HG03342 (cell line): ENCODE data around the gene NNT.

Source experiments
- ATAC-seq: cut with Tn5 transposase; IDR thresholded peaks from one replicate; pipeline ENCODE4 v1.9.1; 2021; ENCODE audit warnings: mild to moderate bottlenecking, moderate library complexity; ENCODE audit not compliant: unreplicated experiment

NNT gene

GRCh38 chr5:43622074-43622473 lies 19.1 kb downstream of the NNT start:
- ATAC-seq: no peak

- no peak for ATAC-seq
These were observed 20.2 kb downstream of the NNT start for GRCh38 chr5:43623048-43623680.

GRCh38 chr5:43627028-43627427 lies 24.0 kb downstream of the NNT start:
- no peak for ATAC-seq

GRCh38 chr5:43631182-43631910 lies 28.4 kb downstream of the NNT start:
- ATAC-seq: peak; percentile 98

GRCh38 chr5:43634621-43635020 lies 31.6 kb downstream of the NNT start:
- no peak for ATAC-seq

- ATAC-seq: no peak
These were observed 32.4 kb downstream of the NNT start for GRCh38 chr5:43635374-43635773.

- no peak for ATAC-seq
These were observed 33.1 kb downstream of the NNT start for GRCh38 chr5:43636076-43636475.

GRCh38 chr5:43637416-43637815 lies 34.4 kb downstream of the NNT start:
- no peak for ATAC-seq

GRCh38 chr5:43638107-43638506 lies 35.1 kb downstream of the NNT start:
- ATAC-seq: no peak

GRCh38 chr5:43638546-43638945 lies 35.6 kb downstream of the NNT start:
- ATAC-seq: no peak

- ATAC-seq: no peak
These were observed 36.6 kb downstream of the NNT start for GRCh38 chr5:43639566-43639965.

- ATAC-seq: no peak
These were observed 39.4 kb downstream of the NNT start for GRCh38 chr5:43642428-43642827.

- ATAC-seq: no peak
These were observed 40.3 kb downstream of the NNT start for GRCh38 chr5:43643327-43643726.

- ATAC-seq: no peak
These were observed 40.8 kb downstream of the NNT start for GRCh38 chr5:43643750-43644149.

GRCh38 chr5:43646992-43647391 lies 44.0 kb downstream of the NNT start:
- ATAC-seq: no peak

GRCh38 chr5:43647789-43648188 lies 44.8 kb downstream of the NNT start:
- no peak for ATAC-seq

- no peak for ATAC-seq
These were observed 45.6 kb downstream of the NNT start for GRCh38 chr5:43648499-43649124.

GRCh38 chr5:43649256-43649655 lies 46.3 kb downstream of the NNT start:
- no peak for ATAC-seq

- no peak for ATAC-seq
These were observed 49.7 kb downstream of the NNT start for GRCh38 chr5:43652537-43653302.

- ATAC-seq: no peak
These were observed 55.5 kb downstream of the NNT start for GRCh38 chr5:43658509-43658908.

- no peak for ATAC-seq
These were observed 56.1 kb downstream of the NNT start for GRCh38 chr5:43659075-43659474.
